Liver (tissue), 9 donors: ENCODE data around the gene RPTOR. TPM values are rescaled to one million over a fixed set of nuclear protein-coding genes. Genes with fewer than 3 reads are reported as not detected.

ENCODE experiments used
- DNase-seq: peaks from one replicate; pipeline ENCODE4 v3.0.0-alpha.2; 2017; ENCODE audit warnings: low spot score
- H3K27ac ChIP-seq, 2 donors: one replicate each; pipeline ENCODE4 v1.7.0; 2013; ENCODE audit warnings: inconsistent platforms in 2 of 2, low read length in 2 of 2, control low read depth in 1 of 2, low read depth in 1 of 2, mild to moderate bottlenecking in 1 of 2
- H3K27me3 ChIP-seq, 4 donors: one replicate each; pipeline versions ENCODE4 v1.6.1 to v1.7.0; 2013; ENCODE audit warnings: low read length in 3 of 4, inconsistent platforms in 1 of 4, mild to moderate bottlenecking in 1 of 4, moderate library complexity in 1 of 4; ENCODE audit not compliant: control insufficient read depth in 4 of 4, insufficient read depth in 4 of 4
- H3K36me3 ChIP-seq, 4 donors: one replicate each; pipeline versions ENCODE4 v1.6.1 to v1.7.0; 2013; ENCODE audit warnings: low read length in 3 of 4, mild to moderate bottlenecking in 3 of 4, low read depth in 1 of 4, moderate library complexity in 1 of 4; ENCODE audit not compliant: control insufficient read depth in 4 of 4, insufficient read depth in 3 of 4
- H3K4me1 ChIP-seq, 4 donors: one replicate each; pipeline versions ENCODE4 v1.6.1 to v1.7.0; 2013; ENCODE audit warnings: low read length in 3 of 4, mild to moderate bottlenecking in 3 of 4, moderate library complexity in 1 of 4; ENCODE audit not compliant: control insufficient read depth in 4 of 4, insufficient read depth in 4 of 4
- H3K4me3 ChIP-seq, 3 donors: one replicate each; pipeline versions ENCODE4 v1.6.1 to v1.7.0; 2013; ENCODE audit warnings: low read length in 3 of 3, control low read depth in 1 of 3, low read depth in 1 of 3, mild to moderate bottlenecking in 1 of 3
- H3K9ac ChIP-seq, 2 donors: one replicate each; pipeline ENCODE4 v1.7.0; 2013; ENCODE audit warnings: low read length in 2 of 2, mild to moderate bottlenecking in 2 of 2, moderate library complexity in 2 of 2, control low read depth in 1 of 2, low read depth in 1 of 2
- H3K9me3 ChIP-seq, 4 donors: one replicate each; pipeline versions ENCODE4 v1.6.1 to v1.7.0; 2013; ENCODE audit warnings: low read length in 3 of 4; ENCODE audit not compliant: control insufficient read depth in 4 of 4
- ATF3 ChIP-seq: IDR thresholded peaks from 2 replicates; pipeline ENCODE4 v1.6.1; 2016; ENCODE audit warnings: antibody characterized with exemption
- CTCF ChIP-seq: fragments of 150-350 bp; IDR thresholded peaks from 2 replicates; pipeline ENCODE4 v1.5.1; 2017; ENCODE audit warnings: improper control_type of control experiment, low read depth, low read length; ENCODE audit not compliant: missing input control
- EGR1 ChIP-seq, 2 donors: IDR thresholded peaks; 2 replicates each; pipeline ENCODE4 v1.6.1; 2016 to 2018; ENCODE audit warnings: antibody characterized with exemption in 2 of 2, low read depth in 2 of 2
- FOXA1 ChIP-seq: IDR thresholded peaks from 2 replicates; pipeline ENCODE4 v1.6.1; 2016; ENCODE audit warnings: antibody characterized with exemption
- FOXA2 ChIP-seq: IDR thresholded peaks from 2 replicates; pipeline ENCODE4 v1.6.1; 2016; ENCODE audit warnings: antibody characterized with exemption
- GABPA ChIP-seq, 2 donors: IDR thresholded peaks in 1 of 2; conservative IDR thresholded peaks in 1 of 2; 2 replicates each; pipeline ENCODE4 v1.6.1; 2016; ENCODE audit warnings: antibody characterized with exemption in 2 of 2, mild to moderate bottlenecking in 1 of 2, moderate library complexity in 1 of 2
- HNF4A ChIP-seq, 2 donors: conservative IDR thresholded peaks; 2 replicates each; pipeline ENCODE4 v1.6.1; 2016; ENCODE audit warnings: antibody characterized with exemption in 2 of 2, mild to moderate bottlenecking in 2 of 2
- HNF4G ChIP-seq: IDR thresholded peaks from 2 replicates; pipeline ENCODE4 v1.6.1; 2016; ENCODE audit warnings: antibody characterized with exemption
- JUND ChIP-seq, 2 donors: IDR thresholded peaks; 2 replicates each; pipeline ENCODE4 v1.6.1; 2016; ENCODE audit warnings: antibody characterized with exemption in 2 of 2
- MAX ChIP-seq: IDR thresholded peaks from 2 replicates; pipeline ENCODE4 v1.6.1; 2016; ENCODE audit warnings: antibody characterized with exemption
- NR2F2 ChIP-seq: IDR thresholded peaks from 2 replicates; pipeline ENCODE4 v1.6.1; 2016; ENCODE audit warnings: antibody characterized with exemption
- RAD21 ChIP-seq, 2 donors: IDR thresholded peaks; 2 replicates each; pipeline ENCODE4 v1.6.1; 2016; ENCODE audit warnings: antibody characterized with exemption in 2 of 2, mild to moderate bottlenecking in 2 of 2
- REST ChIP-seq: IDR thresholded peaks from 2 replicates; pipeline ENCODE4 v1.6.1; 2016; ENCODE audit warnings: antibody characterized with exemption, mild to moderate bottlenecking
- RXRA ChIP-seq, 2 donors: IDR thresholded peaks; 2 replicates each; pipeline ENCODE4 v1.6.1; 2017 to 2018; ENCODE audit warnings: antibody characterized with exemption in 2 of 2, mild to moderate bottlenecking in 1 of 2
- SP1 ChIP-seq: IDR thresholded peaks from 2 replicates; pipeline ENCODE4 v1.6.1; 2018; ENCODE audit warnings: antibody characterized with exemption, mild to moderate bottlenecking
- TAF1 ChIP-seq: conservative IDR thresholded peaks from 2 replicates; pipeline ENCODE4 v1.6.1; 2016; ENCODE audit warnings: antibody characterized with exemption, mild to moderate bottlenecking
- YY1 ChIP-seq: IDR thresholded peaks from 2 replicates; pipeline ENCODE4 v1.6.1; 2016; ENCODE audit warnings: antibody characterized with exemption, mild to moderate bottlenecking
- ZBTB33 ChIP-seq: IDR thresholded peaks from 2 replicates; pipeline ENCODE4 v1.6.1; 2016; ENCODE audit warnings: antibody characterized with exemption
- WGBS: extraction: QIAGEN DNeasy Blood & Tissue Kit; methylation state at CpG from one replicate; pipeline ENCODE4 v1.1.7; 2013; 5-methylcytosine and 5-hydroxymethylcytosine counted together
- polyA plus RNA-seq, 2 donors: library from polyadenylated mRNA; stranded (reverse) in 1 of 2; unstranded in 1 of 2; fragments of 200-250 nt in 1 of 2; fragments of >200 nt in 1 of 2; fragmentation: Nextera tagmentation in 1 of 2; extraction: Ambion mirVana in 1 of 2; gene quantifications; one replicate each; pipeline versions ENCODE4 v1.2.1 to v1.2.3, GENCODE V29; 2013 to 2015
- total RNA-seq, 2 donors: library from RNA; depleted of rRNA; stranded (reverse); fragments of >200 nt; gene quantifications; one replicate each; pipeline ENCODE4 v1.2.3, GENCODE V29; 2014
- donor health status: healthy.
- donor health status: healthy.
- donor health status: healthy.
- donor health status: healthy.
- donor health status: healthy.

The RPTOR gene
- total and polyA plus RNA-seq, 4 donors, result 4.8 to 25.4 (median 11.6) TPM

- Histone ChIP-seq H3K9me3 (no peaks in the 10 kb centered on the region), H3K4me1 (peaks cover 0 to 3% (median 0%) of the 10 kb centered on the region in 4 donors), H3K27me3 (no peaks in the 10 kb centered on the region), H3K27ac (no peak overlapping the region), H3K36me3 (peaks cover 0 to 16% (median under 1%) of the 10 kb centered on the region in 4 donors), H3K4me3 (no peak overlapping the region), H3K9ac (no peak overlapping the region)
- no peak for DNase-seq
- 96% methylated on average over 6 of the region's 6 CpGs for WGBS
- TF ChIP-seq JUND (IDR thresholded peaks at IDR 0.05) (no peak), RAD21 (IDR thresholded peaks at IDR 0.05) (no peak), MAX (no peak), ZBTB33 (no peak), HNF4G (no peak), NR2F2 (no peak), GABPA (IDR thresholded peaks at IDR 0.05 in 1 of 2, conservative IDR thresholded peaks at IDR 0.05 in 1 of 2) (no peak), TAF1 (no peak), RXRA (IDR thresholded peaks at IDR 0.05) (no peak), FOXA1 (no peak), SP1 (no peak), REST (no peak), FOXA2 (no peak), HNF4A (conservative IDR thresholded peaks at IDR 0.05) (no peak), YY1 (no peak), EGR1 (IDR thresholded peaks at IDR 0.05; ENCODE audit: low read depth in 2 of 2) (no peak), ATF3 (no peak), CTCF (no peak)
These were observed 232.6 kb downstream of the RPTOR start for GRCh38 chr17:80777274-80777673.
